Measurements from ENCODE around the gene ENTPD6. TPM values are rescaled to one million over a fixed set of nuclear protein-coding genes. Genes with fewer than 3 reads are reported as not detected.
A peak's percentile ranks its signal among the peaks of the same experiment; 100 is the strongest.

Gene ENTPD6
- total RNA-seq, 6 experiments from 2014 or later, result 28.8 to 48.4 (median 34.6) TPM

- WGBS (ENCODE audit: insufficient coverage, low coverage, low lambda C conversion rate, missing lambda C conversion rate), result 20% methylated on average over 1 of the region's 2 CpGs
- no peak for TF ChIP-seq POLR2A (IDR thresholded peaks at IDR 0.05)
- no peak for TF ChIP-seq CTCF (IDR thresholded peaks at IDR 0.05)
Observed at GRCh38 chr20:25191689-25192088, 3.8 kb upstream of the ENTPD6 start.

GRCh38 chr20:25193843-25194242, 1.7 kb upstream of the ENTPD6 start:
- H3K4me3 ChIP-seq, result no peak overlapping the region
- intact Hi-C loops (cut with DNase I), result loop anchor here in 1 of 2 donors (10.0 kb wide), 1 partner anchor 81 kb away; no protein-coding TSS in a partner anchor

More at GRCh38 chr20:25191689-25192088, 3.8 kb upstream of the ENTPD6 start:
- intact Hi-C loops (cut with DNase I), result loop anchor here in 1 of 2 donors (10.0 kb wide), 1 partner anchor 83 kb away; no protein-coding TSS in a partner anchor
- Histone ChIP-seq H3K4me1 (peaks cover 0 to 4% (median 2%) of the 10 kb centered on the region in 4 donors), H3K27me3 (no peaks in the 10 kb centered on the region), H3K36me3 (no peaks in the 10 kb centered on the region), H3K27ac (no peak overlapping the region), H3K9me3 (no peaks in the 10 kb centered on the region), H3K4me3 (no peak overlapping the region)
- DNase-seq, result no peak
- no peak for ATAC-seq

GRCh38 chr20:25194333-25194972, 1.1 kb upstream of the ENTPD6 start:
- no peak for TF ChIP-seq CTCF (IDR thresholded peaks at IDR 0.05)
- no peak for TF ChIP-seq POLR2A (IDR thresholded peaks at IDR 0.05)
- Histone ChIP-seq H3K4me3 (no peak overlapping the region), H3K27ac (no peak overlapping the region), H3K36me3 (no peaks in the 10 kb centered on the region), H3K9me3 (no peaks in the 10 kb centered on the region), H3K4me1 (peaks cover 0 to 7% (median 3%) of the 10 kb centered on the region in 4 donors), H3K27me3 (no peaks in the 10 kb centered on the region)
- WGBS (ENCODE audit: insufficient coverage, low coverage, low lambda C conversion rate, missing lambda C conversion rate), result 79% methylated on average over 3 of the region's 18 CpGs
- DNase-seq, result peak in 1 of 3 donors; percentile 41
- ATAC-seq, result no peak
- intact Hi-C loops (cut with DNase I), result loop anchor here in 1 of 2 donors (10.0 kb wide), 1 partner anchor 80 kb away; no protein-coding TSS in a partner anchor

More at GRCh38 chr20:25193843-25194242, 1.7 kb upstream of the ENTPD6 start:
- H3K9me3 ChIP-seq, result no peaks in the 10 kb centered on the region
- 63% methylated on average over 2 of the region's 2 CpGs for WGBS (ENCODE audit: insufficient coverage, low coverage, low lambda C conversion rate, missing lambda C conversion rate)
- no peak overlapping the region for H3K27ac ChIP-seq
- peaks cover 0 to 7% (median 3%) of the 10 kb centered on the region in 4 donors for H3K4me1 ChIP-seq
- no peaks in the 10 kb centered on the region for H3K36me3 ChIP-seq
- no peaks in the 10 kb centered on the region for H3K27me3 ChIP-seq
- no peak for DNase-seq
- no peak for ATAC-seq
- no peak for TF ChIP-seq CTCF (IDR thresholded peaks at IDR 0.05)
- TF ChIP-seq POLR2A (IDR thresholded peaks at IDR 0.05), result no peak

DNA sequence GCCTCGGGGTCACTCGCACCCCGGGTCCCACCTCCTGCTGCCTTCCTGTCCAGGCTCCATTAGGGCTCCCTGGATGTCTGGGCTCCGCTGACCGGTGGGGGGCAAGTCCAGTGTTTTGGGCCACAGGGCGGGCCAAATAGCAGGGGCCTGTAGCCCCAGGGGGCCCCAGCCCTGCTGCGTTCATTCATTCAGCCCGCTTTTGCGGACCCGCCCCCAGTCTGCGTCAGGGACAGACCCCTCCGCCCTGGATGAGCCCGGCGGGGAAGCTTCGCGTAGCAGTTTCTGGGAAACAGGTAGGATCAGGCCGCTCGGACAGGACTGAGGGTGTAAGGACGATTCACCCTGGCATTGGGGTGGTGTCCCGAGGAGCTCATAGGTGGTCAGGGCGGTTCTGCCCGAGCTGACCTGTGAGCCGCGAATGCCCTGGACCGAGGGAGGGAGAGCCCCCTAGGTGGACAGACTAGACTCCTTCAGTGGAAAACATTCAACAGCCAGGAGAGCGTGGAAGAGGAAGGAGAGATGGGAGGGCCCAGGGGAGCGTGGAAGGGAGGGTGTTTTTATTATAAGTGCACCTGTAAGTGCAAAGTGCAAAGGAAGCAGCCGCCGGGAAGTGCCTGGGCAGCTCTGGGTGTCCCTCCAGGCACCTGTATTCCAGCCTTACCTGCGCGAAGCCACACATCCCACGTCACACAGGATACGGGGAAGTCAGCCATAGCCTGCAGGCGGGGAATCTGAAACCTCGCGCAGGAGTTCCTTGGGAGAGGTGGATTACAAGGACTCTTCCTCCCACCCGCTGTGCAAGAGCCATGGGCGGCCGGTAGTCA, 662 bp downstream of the ENTPD6 start:
- H3K4me1 ChIP-seq, result peaks cover 0 to 7% (median 3%) of the 10 kb centered on the region in 4 donors
- H3K27me3 ChIP-seq, result no peaks in the 10 kb centered on the region
- H3K9me3 ChIP-seq, result no peaks in the 10 kb centered on the region
- H3K36me3 ChIP-seq, result no peaks in the 10 kb centered on the region
- peak in 1 of 4 donors; percentile 5 for TF ChIP-seq CTCF (IDR thresholded peaks at IDR 0.05)
- no peak for TF ChIP-seq POLR2A (IDR thresholded peaks at IDR 0.05)
- 2% methylated on average over 13 of the region's 39 CpGs for WGBS (ENCODE audit: insufficient coverage, low coverage, low lambda C conversion rate, missing lambda C conversion rate)
- peak overlapping the region; percentile 80 to 85 (median 84) for H3K27ac ChIP-seq
- peak; percentile 37 to 45 (median 42) for ATAC-seq
- intact Hi-C loops (cut with DNase I), result loop anchor here in 1 of 2 donors (10.0 kb wide), 1 partner anchor 79 kb away; no protein-coding TSS in a partner anchor
- DNase-seq, result peak in 1 of 3 donors; percentile 46
- peak overlapping the region; percentile 72 to 94 (median 88) for H3K4me3 ChIP-seq

All from right lobe of liver (tissue), 6 donors.